LHCN-M2 (cell line): ENCODE measurements around the gene SIX5. TPM values are rescaled to one million over a fixed set of nuclear protein-coding genes. Genes with fewer than 3 reads are reported as not detected.
"Not testable (repeated sequence)": the region's sequence is repeated elsewhere in the genome, so short reads cannot be mapped to it uniquely, and the experiment has no call there.

ENCODE experiments used
- DNase-seq: peaks from one replicate; pipeline ENCODE4 v3.0.0-alpha.2; 2012; ENCODE audit warnings: low read depth
- polyA plus RNA-seq: library from polyadenylated mRNA; unstranded; fragments of >200 nt; gene quantifications from one replicate; pipeline ENCODE4 v1.2.1, GENCODE V29; 2012; ENCODE audit warnings: missing spikeins
- total RNA-seq: library from RNA; depleted of rRNA; stranded (reverse); fragments of >200 nt; gene quantifications from 2 replicates; pipeline ENCODE4 v1.2.3, GENCODE V29; 2014; rRNA removed

The SIX5 gene
- 7.9 and 8.7 TPM in 2 replicates for total RNA-seq
- polyA plus RNA-seq: 4.0 TPM

DNA sequence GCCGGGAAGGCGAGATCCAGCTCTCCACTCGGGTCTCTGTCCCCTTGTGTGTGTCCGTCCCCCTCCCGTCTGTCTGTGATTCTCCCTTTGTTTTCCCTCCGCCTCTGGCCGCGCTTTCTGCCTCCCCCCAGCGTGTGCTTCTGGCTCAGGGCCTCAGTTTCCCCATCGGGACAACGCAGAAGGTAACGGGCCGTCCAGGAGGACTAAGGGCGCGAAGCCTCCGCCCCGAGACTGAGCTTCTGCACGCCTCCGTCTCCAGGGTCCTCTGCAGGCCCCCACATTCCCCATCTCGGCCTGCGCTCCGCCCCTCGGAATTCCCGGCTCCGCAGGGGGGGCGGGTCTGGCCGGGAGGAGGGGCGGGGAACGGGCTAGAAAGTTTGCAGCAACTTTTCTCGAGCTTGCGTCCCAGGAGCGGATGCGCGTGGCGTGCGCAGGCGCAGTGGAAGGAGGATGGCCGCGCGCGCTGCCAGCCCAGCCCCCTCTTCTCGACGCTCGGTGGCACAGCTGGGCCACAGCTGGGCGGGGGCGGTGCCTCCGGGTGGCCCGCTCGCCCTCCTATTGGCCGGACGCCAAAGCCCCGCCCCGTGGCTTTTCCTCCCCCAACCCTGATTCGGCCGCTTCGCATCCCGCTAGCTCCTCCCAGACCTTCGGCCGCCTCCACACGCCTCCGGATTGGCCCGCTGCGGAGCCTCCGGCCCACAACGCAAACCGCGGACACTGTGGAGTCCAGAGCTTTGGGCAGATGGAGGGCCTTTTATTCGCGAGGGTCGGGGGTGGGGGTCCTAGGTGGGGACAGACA lies at the start of gene SIX5:
SIX5 (minus strand) TSS at position 269 of the 799 bp plus-strand sequence. CDS start 408 bp downstream, outside the sequence.
- DNase-seq: peak; percentile 97

DNA sequence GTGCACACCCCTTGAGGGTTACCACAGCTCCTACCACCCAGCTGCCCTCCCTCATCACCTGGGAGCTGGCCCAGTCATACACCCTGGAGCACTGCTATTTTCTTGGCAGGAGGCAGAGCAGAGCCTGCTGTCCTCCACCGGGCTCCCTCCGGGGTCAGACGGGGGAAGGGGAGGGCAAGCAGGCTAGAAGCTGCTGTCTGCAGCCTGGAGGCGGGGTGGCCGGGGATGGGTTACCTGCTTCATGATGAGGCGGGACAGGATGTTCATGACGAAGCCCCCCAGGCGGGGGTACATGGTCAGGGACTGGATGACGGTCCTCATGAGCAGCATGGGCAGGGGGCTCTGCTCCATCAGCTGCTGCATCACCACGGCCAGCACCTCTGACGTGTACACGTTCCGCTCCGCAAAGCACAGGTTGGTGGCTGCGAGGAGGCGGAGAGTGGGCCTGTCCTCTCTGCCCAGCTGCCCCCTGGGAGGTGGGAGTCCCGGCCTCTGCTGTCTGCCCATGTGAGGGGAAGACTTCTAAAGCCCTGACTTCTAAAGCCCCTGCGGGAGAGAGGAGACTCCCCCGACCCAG lies 48.8 kb upstream of the SIX5 start:
- no peak for DNase-seq

DNA sequence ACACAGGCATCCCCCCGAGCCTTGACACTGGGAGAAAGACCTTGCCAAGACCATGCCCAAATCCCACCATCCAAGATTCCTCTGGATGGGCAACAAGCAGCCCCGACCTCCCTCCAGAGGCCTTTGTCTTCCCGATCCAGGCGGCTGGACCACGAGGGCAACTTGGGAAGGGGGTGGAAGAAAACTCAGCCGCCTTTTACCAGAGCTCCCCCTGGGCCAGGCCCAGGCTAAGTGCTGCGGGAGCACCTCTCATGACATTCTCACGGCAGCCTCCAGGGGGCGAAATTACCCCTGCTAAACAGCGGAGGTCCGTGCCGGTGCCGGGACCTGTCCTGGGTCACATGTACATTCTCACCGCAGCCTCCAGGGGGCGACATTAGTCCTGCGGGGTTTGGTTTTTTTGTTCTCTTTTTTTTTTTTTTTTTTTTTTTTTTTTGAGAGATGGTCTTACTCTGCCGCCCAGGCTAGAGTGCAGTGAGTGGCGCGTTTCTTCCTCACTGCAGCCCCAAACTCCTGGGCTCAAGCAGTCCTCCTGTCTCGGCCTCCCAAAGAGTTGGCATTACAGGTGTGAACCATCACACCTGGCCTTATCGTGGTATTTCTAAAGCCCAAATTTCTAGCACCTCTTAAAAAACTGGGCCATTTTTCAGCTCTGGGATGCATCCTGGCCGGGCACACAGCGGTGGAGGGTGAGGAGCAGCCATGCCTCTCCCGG lies 48.1 kb upstream of the SIX5 start:
- DNase-seq: peak; percentile 88

DNA sequence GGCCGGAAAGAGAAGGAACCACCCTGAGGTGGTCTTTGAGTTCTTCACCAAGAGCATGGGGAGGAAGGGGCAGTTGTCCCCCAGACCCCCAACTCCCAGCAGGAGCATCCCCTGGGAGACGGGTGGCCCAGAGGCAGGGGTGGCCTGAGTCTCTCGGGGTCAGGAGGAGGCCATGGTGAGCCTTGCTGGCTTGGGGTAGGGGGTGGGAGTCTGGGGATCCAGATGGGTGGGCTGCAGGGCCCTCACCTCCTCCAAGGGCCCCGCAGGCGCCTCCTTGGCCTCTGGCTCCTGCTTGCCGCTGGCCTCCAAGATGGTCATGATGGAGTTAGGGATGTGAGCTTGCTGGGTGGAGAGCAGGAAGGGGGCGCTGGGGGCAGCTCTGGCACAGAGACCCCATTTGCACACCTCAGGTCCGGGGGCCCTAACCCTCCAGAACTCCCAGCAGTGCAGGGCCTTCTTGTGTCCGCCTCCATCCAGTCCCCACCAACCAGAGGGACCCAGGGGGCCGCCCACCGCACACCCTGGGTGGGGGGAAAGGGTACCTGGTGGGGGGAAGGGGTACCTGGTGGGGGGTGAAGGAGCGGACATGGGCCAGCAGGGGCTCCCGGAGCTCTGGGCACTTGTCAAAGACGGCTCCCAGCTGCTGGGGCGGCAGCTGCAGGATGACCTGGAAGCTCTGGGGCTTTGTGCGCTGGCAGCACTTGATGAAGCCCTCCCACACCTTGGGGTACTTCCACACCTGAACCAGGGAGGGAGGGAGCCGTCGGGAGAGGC lies 47.4 kb upstream of the SIX5 start:
- DNase-seq: no peak

- no peak for DNase-seq
Measured at GRCh38 chr19:45815481-45816216, 46.6 kb upstream of the SIX5 start.

GRCh38 chr19:45814851-45815480 lies 45.9 kb upstream of the SIX5 start, which contains the start of gene RSPH6A:
TSS of gene RSPH6A (minus strand) at chr19:45815308. CDS start at chr19:45815176, 132 bp downstream.
- DNase-seq: no peak

DNA sequence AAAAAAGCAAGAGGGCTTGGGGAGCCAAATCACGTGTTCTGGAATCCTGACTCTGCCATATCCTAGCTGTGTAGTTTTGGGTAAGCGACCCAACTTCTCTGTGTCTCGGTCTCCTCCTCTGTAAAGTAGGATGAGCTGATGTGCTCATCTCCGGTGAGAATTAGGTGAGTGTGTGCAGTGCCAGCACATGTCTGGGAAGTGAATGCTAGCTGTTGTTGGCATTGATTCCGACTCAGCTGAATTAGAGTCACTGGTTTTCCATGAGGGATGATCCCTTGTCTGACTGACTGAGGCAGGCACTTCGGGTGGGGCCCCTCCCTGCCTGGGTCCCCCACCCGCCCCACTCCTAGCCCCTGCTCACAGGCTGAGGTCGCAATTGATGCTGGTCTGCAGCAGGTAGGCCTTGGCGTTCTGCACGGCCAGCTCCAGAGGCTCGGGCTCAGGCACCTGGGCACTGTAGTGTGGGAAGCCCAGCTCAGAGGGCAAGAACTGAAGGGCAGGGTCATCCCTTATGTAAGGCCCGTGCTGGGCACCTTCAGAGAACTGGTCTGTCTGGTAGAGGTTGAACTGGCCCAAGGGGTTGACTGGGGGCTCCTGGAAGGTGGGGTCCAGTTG lies 45.2 kb upstream of the SIX5 start:
- no peak for DNase-seq

GRCh38 chr19:45812297-45812696 lies 43.2 kb upstream of the SIX5 start:
- DNase-seq: no peak

- DNase-seq: peak; percentile 87
Measured at GRCh38 chr19:45809643-45810159, 40.6 kb upstream of the SIX5 start.

DNA sequence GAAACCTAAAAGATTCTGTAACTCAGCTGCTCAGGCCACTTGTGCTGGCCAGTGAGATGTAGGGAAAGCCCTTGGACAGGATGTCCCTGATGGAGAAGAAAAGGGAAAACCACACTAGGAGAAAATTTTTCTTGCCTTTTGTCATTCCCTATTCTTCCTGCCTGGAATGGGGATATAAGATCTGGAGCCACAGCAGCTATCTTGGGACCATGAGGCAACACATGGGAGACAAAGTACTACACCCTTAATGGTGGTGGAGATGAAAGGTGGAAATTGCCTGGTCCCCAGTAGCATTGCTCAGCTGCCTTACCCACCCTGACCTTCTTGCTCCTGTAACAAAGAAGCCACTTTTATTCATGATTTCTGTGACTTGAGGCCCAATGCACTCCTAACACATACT lies 36.7 kb upstream of the SIX5 start:
- no peak for DNase-seq

DNA sequence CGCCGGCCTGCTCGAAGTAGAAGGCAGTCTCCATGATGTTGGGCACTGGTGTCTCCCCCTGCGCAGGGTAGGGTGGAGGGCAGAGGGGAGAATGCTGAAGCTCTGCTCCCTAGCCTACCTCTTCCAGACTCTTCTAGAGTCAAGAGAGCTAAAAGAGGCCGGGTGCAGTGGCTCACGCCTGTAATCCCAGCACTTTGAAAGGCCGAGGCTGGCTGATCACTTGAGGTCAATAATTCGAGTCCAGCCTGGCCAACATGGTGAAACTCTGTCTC lies 35.8 kb upstream of the SIX5 start:
- no peak for DNase-seq

GRCh38 chr19:45804140-45804958 lies 35.3 kb upstream of the SIX5 start:
- no peak for DNase-seq

DNA sequence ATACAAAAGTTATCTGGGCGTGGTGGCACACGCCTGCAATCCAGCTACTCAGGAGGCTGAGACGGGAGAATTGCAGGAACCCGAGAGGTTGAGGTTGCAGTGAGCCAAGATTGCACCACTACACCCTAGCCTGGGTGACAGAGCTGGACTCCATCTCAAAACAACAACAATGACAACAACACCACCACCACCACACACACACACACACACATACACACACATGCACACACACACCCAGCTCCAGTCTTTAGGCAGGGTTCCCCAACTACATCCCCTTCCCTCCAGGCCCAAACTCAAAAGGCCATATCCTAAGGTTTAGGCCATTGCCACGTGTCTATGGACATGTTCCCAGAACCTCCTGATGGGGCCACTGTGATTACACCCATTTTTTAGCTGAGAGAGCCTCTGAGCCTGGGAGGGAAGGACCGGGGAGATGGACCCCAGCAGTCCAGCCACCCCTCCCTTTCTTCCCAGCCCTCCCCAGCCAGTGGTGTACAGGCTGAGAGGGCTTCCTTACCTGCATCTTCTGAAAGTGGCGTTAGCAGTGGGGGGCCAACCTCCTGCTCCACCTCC lies 32.6 kb upstream of the SIX5 start:
- no peak for DNase-seq

DNA sequence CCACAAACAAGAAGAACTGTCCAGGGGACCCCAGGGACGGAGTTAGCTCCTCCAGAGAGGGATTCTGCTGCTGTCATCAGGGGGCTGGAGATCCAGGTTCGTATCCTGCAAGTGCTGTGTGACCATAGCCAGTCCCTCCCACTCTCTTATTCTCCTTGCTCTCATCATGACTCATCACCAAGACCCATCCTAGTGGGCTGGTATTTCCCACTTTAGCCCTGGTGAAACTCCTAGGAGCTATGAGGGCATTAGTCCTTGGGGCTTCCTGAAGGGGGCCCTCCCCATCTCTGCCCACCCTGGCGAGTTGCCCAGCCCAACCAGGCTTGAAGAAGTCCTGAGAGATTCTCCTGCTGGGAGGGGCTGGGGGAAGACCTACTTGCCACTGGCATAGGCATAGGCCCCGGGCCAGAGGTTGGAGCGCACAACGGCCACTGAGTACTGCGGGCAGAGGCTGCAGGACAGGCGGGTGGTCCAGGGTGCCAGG lies 31.1 kb upstream of the SIX5 start:
- peak; percentile 64 for DNase-seq

DNA sequence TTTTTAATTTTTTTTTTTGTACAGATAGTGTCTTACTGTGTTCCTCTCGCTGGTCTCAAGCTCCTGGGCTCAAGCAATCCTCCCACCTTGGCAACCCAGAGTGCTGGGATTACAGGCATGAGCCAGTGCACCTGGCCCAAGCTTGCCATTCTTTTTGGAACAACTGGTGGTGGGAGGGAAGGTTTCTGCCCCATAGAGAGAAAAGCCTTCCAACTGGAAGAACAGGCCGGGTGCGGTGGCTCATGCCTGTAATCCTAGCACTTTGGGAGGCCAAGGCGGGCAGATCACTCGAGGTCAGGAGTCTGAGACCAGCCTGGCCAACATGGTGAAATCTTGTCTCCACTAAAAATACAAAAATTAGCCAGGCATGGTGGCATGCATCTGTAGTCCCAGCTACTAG lies 30.5 kb upstream of the SIX5 start:
- not testable (repeated sequence) for DNase-seq

DNA sequence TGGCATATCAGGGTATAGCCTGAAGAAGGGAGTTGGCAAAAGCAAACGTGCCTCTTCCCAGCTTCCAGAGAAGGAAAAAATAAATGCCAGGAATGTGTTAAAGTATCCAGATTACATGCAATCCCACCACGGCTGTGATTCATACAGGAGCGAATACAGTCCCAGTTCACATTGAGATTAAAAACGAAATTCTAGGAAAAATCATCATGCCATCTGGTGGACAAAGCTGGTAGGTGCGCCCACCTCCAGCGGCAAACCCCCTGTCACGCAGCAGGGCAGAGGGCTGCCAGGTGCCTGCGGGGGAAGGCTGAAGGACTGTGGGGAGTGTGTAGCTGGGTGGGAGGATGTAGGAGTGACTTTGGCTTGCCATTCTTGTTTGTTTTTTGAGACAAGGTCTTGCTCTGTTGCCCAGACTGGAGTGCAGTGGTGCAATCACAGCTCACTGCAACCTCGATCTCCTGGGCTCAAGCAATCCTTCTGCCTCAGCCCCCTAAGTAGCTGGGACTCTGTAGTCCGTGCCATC lies 30.0 kb upstream of the SIX5 start:
- peak; percentile 85 for DNase-seq

- no peak for DNase-seq
Measured at GRCh38 chr19:45794627-45795026, 25.6 kb upstream of the SIX5 start.

DNA sequence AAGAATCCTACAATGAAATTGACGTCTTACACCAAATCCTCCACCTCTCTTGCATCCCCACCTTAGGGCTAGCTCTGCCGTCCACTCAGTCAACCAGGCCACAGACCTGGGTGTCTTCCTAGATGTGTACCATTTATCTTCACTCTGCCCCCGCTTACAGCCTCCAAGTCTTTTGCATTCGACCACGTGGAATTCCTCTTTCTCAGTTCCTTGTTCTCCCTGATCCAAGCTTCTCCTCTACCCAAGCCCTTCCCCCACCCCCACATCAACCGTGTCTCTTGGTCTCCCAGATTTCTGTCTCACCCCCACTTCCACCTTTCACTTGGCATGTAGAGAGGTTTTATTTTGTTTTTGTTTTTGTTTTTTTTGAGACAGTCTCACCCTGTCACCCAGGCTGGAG lies 24.8 kb upstream of the SIX5 start:
- no peak for DNase-seq
